ENCODE results near the gene ZFR2. TPM values are rescaled to one million over a fixed set of nuclear protein-coding genes. Genes with fewer than 3 reads are reported as not detected.
"Not testable (repeated sequence)": the region's sequence is repeated elsewhere in the genome, so short reads cannot be mapped to it uniquely, and the experiment has no call there.

Gene ZFR2
- total RNA-seq, 2 experiments from 2014 or later = 0.37 TPM; not detected in 1

DNA sequence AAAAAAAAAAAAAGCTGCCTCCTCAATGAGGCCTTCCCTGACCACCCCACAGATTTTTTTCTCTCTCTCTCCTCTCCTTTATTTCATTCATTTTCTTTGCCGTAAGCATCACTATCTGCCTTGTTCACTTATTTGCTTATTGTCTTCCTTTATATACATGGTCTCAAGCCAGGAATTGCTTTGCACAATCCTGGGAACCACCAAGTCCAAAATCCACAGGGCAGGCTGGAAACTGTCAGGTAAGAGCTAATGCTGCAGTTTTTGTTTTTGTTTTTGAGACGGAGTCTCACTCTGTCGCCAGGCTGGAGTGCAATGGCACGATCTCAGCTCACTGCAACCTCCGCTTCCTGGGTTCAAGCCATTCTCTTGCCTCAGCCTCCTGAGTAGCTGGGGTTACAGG is 26.1 kb upstream of the ZFR2 start:
- CTCF ChIA-PET = interaction anchor here (0.6 to 1.2 kb wide), 3 partner anchors 18 to 601 kb away, joined by 3 to 5 read pairs (median 3); no protein-coding TSS in a partner anchor
- not testable (repeated sequence) for H3K4me1 Mint-ChIP-seq; H3K4me3 Mint-ChIP-seq; H3K27ac Mint-ChIP-seq; H3K36me3 Mint-ChIP-seq (ENCODE audit: low read depth); H3K27me3 Mint-ChIP-seq; DNase-seq; H3K9me3 Mint-ChIP-seq
- POLR2A ChIA-PET = interaction anchor here (0.7 kb wide), 1 partner anchor 26 kb away, joined by 3 read pairs; no protein-coding TSS in a partner anchor

DNA sequence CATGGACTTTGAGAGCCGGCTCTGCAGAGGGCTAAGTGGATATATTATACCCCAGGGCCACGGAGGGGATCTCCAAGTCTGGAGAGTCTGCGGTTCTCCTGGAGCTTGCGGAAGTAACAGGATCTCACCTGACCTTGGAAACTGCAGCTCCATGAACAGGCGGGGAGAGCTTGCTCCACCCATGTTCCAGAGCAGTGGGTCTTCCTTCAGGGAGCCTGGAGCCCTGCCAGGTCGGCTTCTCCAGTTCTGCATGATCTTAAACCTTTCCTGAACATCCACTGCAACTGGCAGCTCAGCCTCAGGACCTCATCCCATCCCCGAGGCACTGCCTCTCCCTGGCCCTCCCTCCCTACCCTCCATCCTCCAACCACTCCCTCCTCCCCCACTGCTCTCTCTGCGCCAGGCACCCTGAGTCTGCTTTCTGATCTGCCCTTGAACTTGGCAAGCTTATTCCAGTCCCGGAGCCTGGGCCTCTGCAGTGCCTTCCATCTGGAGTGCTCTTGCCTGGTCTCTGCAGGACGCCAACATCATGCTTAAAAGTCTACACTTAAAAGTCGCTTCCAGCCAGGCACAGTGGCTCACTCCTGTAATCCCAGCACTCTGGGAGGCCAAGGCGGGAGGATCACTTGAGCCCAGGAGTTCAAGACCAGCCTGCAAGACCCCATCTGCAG is 24.8 kb upstream of the ZFR2 start:
- H3K36me3 Mint-ChIP-seq (ENCODE audit: low read depth) = no peaks in the 10 kb centered on the region
- CTCF ChIA-PET = no interaction called here
- no peak overlapping the region for H3K4me3 Mint-ChIP-seq
- DNase-seq = no peak
- peaks cover 2% of the 10 kb centered on the region for H3K9me3 Mint-ChIP-seq
- H3K27me3 Mint-ChIP-seq = no peaks in the 10 kb centered on the region
- no peak overlapping the region for H3K27ac Mint-ChIP-seq
- H3K4me1 Mint-ChIP-seq = peaks cover 4% of the 10 kb centered on the region
- POLR2A ChIA-PET = no interaction called here

DNA sequence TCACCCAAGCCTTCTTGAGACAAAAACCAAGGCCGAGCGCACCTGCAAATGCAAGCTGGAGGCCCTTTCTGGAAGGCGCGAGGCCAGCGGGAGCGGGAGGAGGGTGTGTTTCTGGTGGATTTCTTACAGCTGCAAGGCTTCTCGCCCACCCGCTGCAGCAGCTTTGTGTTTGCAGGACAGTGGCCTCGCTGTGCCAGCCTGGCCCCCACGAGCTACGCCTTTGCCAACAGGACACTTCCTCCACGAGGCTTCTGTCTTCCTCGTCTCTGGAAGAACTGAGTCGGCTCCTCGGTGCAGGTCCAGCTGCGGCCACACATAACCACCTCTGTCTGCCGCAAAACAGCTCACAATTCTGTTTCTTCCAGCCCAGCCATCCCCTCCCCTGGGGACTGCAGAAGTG is 21.8 kb upstream of the ZFR2 start:
- no peaks in the 10 kb centered on the region for H3K36me3 Mint-ChIP-seq (ENCODE audit: low read depth)
- no peak overlapping the region for H3K4me3 Mint-ChIP-seq
- no peaks in the 10 kb centered on the region for H3K4me1 Mint-ChIP-seq
- no peaks in the 10 kb centered on the region for H3K9me3 Mint-ChIP-seq
- CTCF ChIA-PET = interaction anchor here (0.7 kb wide), 2 partner anchors 68 to 150 kb away, joined by 3 read pairs; no protein-coding TSS in a partner anchor
- no peak for DNase-seq
- H3K27me3 Mint-ChIP-seq = no peaks in the 10 kb centered on the region
- POLR2A ChIA-PET = interaction anchor here (0.6 kb wide), 1 partner anchor 1259 kb away, joined by 3 read pairs; no protein-coding TSS in a partner anchor
- H3K27ac Mint-ChIP-seq = no peak overlapping the region

DNA sequence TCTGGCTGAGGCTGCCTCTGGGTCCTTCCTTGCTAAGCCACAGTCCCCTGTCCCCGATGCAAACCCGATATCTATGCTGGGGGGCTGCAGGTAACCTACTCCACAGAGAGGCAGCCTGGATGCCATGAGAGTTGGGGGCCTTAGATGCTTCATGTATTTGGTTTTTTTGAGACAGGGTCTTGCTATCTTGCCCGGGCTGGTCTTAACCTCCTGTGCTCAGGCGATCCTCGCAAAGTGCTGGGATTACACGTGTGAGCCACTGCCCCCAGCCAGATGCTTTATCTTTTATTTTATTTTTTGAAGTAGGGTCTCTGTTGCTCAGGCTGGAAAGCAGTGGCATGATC is 13.2 kb upstream of the ZFR2 start:
- no peak overlapping the region for H3K4me3 Mint-ChIP-seq
- no peaks in the 10 kb centered on the region for H3K9me3 Mint-ChIP-seq
- CTCF ChIA-PET = no interaction called here

DNA sequence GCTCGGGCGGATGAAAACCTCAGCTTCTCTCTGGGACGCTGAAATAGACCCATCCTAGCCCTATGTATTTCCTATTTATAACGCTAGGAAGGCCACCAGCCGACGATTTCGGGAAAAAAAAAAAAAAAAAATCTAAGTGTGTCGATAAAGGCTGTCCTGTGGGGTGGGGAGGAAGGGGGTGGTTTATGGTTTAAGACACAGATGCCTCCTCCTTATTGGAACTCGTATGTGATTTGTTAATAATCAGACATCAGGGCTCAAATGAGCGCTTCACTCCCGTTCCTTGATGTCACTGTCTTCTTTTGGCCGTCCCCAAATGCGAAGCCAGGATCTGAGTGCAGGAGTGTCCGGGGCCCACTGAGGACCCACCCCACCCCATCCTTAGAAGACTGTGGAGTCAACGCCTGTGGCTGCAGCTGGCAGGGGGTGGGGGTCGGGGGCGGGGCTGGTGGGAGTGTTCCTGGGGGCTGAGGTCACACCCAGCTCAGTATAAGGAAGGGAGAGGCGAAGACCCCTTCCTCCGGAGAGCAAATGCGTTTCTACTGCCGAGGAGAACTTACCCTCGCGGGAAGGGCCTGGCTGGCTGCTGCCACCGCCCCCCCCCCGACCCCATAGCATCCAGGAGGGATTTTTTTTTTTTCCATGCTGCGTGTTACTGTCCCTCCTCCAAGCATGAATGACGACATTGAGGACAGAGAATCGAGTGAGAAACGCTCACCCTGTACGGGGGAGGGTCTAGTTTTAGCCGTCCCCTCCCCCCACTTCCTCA is 12.6 kb upstream of the ZFR2 start:
- ChIA-PET CTCF (no interaction called here), POLR2A (no interaction called here)
- no peak for DNase-seq
- H3K4me1 Mint-ChIP-seq = peaks cover 10% of the 10 kb centered on the region
- peaks cover 34% of the 10 kb centered on the region for H3K27me3 Mint-ChIP-seq
- H3K4me3 Mint-ChIP-seq = no peak overlapping the region
- H3K36me3 Mint-ChIP-seq (ENCODE audit: low read depth) = no peaks in the 10 kb centered on the region
- H3K9me3 Mint-ChIP-seq = no peaks in the 10 kb centered on the region
- H3K27ac Mint-ChIP-seq = no peak overlapping the region

More for the DNA sequence above, 13.2 kb upstream of the ZFR2 start:
- Mint-ChIP-seq H3K27ac (no peak overlapping the region), H3K27me3 (peaks cover 33% of the 10 kb centered on the region), H3K36me3 (ENCODE audit: low read depth) (no peaks in the 10 kb centered on the region), H3K4me1 (peaks cover 10% of the 10 kb centered on the region)
- DNase-seq = no peak
- POLR2A ChIA-PET = no interaction called here

DNA sequence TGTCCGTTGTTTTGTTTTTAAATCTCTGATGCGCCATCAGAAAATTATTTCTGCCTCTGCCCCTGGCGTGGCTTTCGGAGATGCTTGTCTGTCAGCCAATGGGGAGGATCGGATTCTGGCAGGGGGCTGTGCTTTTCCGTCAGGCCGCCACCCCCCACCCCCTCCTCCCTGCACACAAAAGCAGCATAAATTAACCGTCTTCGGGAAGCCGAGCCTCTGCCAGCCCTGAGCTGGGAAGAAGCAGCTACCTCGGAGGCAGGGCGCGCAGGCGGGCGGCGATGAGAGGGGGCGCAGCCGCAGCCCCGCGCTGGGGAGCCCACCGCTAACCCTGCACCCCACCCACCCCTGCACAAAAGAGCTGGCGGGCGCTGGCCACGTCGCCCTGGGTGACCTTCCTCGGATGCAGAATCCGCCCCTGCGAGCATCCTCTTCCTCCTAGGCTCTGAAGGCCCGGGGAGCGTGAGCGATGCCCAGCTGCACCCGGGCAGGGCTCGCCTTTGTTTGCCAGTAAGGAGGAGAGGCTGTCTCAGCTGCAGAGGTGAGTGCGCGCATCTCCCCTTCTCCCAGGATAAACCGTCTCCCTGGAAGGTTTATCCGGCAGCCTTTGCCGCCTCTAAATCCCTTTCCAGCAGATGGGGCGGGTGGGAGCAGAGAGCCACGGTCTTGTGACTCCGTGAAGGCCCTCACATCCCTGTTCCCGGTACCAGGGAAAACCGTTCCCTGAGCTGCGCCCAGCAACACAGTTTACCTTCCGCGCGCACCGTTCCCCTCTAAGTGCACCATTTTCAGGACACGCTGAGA is 11.8 kb upstream of the ZFR2 start, which contains the start of gene ATCAY:
Gene ATCAY, plus strand, starts transcription at position 215 of the 801 bp plus-strand sequence. CDS start 5,083 bp downstream, outside the sequence.
- no peak for DNase-seq
- Mint-ChIP-seq H3K9me3 (no peaks in the 10 kb centered on the region), H3K4me3 (no peak within 1 kb of the TSS), H3K27me3 (peaks cover 34% of the 10 kb centered on the region), H3K4me1 (peaks cover 10% of the 10 kb centered on the region), H3K27ac (no peak within 1 kb of the TSS), H3K36me3 (ENCODE audit: low read depth) (no peaks in the 10 kb centered on the region)
- ChIA-PET CTCF (interaction anchor here (0.7 kb wide), 1 partner anchor 16 kb away, joined by 3 read pairs; no protein-coding TSS in a partner anchor), POLR2A (no interaction called here)

DNA sequence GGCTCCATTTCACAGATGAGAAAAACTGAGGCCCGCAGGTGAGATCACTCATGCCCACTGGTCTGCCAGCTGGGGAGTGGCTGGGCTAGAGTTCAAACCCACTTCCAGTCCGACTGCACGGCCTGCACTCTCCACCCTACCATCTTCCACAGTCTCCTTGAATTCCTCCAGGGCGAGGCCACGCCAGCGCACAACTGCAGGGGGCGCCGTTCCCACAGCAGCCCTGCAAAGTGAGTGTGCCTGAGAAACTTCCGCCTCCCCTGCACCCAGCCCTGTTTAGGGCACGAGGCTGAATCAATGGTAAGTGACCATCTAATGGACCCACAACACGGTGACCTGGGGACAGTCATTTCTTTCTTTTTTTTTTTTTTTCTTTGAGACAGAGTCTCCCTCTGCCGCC is 10.8 kb upstream of the ZFR2 start:
- H3K27ac Mint-ChIP-seq = no peak overlapping the region
- ChIA-PET POLR2A (interaction anchor here (0.7 kb wide), 1 partner anchor 12 kb away, joined by 3 read pairs; no protein-coding TSS in a partner anchor), CTCF (no interaction called here)
- no peaks in the 10 kb centered on the region for H3K9me3 Mint-ChIP-seq
- no peak for DNase-seq
- peaks cover 34% of the 10 kb centered on the region for H3K27me3 Mint-ChIP-seq
- no peak overlapping the region for H3K4me3 Mint-ChIP-seq
- no peaks in the 10 kb centered on the region for H3K36me3 Mint-ChIP-seq (ENCODE audit: low read depth)
- H3K4me1 Mint-ChIP-seq = peaks cover 10% of the 10 kb centered on the region

DNA sequence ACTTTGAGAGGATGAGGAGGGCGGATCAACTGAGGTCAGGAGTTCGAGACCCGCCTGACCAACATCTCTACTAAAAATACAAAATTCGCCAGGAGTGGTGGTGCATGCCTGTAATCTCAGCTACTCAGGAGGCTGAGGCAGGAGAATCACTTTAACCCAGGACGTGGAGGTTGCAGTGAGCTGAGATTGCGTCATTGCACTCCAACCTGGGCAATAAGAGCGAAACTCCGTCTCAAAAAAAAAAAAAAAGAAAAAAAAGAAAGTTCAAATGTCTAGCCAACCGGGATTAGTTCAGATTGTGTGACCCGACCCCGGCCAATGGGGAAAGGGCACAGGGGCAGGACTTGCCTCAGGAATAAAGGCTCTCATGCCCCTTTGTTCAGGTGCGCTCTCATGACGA is 5.9 kb upstream of the ZFR2 start:
- H3K27me3 Mint-ChIP-seq = peaks cover 15% of the 10 kb centered on the region
- POLR2A ChIA-PET; H3K9me3 Mint-ChIP-seq; H3K4me1 Mint-ChIP-seq; H3K4me3 Mint-ChIP-seq; H3K36me3 Mint-ChIP-seq (ENCODE audit: low read depth); DNase-seq; H3K27ac Mint-ChIP-seq: not testable (repeated sequence)
- CTCF ChIA-PET = interaction anchor here (0.7 kb wide), 1 partner anchor 52 kb away, joined by 4 read pairs; no protein-coding TSS in a partner anchor

DNA sequence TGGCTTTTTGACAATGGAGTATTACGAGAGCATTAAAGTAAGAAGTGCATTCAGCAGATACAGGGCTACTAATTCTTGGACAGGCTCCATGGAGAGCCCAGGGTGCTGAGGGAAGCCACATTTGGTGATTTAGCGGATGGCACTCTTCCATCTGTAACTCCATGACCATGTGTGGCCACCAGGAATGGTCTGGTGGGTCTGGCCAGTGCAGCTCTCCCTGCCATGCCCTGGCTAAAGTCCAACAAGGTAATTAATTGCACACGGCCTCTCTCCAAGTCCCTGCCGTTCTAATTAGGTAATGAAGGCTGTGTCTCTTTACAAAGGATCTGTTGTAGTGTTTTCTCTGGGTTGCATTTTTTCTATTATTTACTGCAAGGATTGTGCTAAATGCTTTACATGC is 4.3 kb upstream of the ZFR2 start:
- no peak overlapping the region for H3K27ac Mint-ChIP-seq
- H3K4me1 Mint-ChIP-seq = peaks cover 7% of the 10 kb centered on the region
- H3K9me3 Mint-ChIP-seq = peaks cover 7% of the 10 kb centered on the region
- no peak for DNase-seq
- POLR2A ChIA-PET = no interaction called here
- peaks cover 20% of the 10 kb centered on the region for H3K27me3 Mint-ChIP-seq
- H3K36me3 Mint-ChIP-seq (ENCODE audit: low read depth) = peaks cover 6% of the 10 kb centered on the region
- CTCF ChIA-PET = no interaction called here
- no peak overlapping the region for H3K4me3 Mint-ChIP-seq

DNA sequence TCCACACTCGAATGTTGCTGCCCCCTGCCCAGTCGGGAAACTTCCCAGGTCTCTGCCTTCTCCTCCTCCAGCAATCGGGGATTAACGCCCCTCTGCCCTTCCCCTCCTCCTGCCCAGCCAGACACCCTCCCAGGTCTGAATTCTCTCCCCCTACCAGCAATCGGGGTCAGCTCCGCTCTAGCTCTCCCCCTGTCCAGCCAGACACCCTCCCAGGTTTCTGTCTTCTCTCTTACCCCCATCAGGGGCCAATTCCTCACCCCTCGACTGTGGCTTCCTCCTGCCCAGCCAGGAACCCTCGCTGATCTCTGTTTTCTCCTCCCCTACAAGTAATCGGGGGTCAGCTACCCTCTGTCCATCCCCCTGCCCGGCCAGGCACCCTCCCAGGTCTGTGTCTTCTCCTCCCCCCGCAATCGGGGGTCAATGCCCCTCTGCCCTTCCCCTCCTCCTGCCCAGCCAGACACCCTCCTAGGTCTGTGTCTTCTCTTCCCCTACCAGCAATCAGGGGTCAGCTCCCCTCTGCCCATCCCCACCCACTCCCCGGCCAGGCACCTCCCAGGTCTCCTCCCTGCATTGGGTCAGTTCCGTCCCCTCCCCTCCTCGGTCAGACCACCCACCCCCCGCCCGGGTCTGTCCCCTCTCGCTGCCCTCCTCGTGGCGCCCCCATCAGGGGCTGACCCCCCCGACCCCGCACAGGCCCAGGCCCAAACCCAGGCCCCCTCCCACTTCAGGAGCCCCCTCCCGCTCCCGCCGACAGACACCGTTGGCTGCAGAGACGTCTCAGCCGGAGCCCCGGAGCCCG is 668 bp downstream of the ZFR2 start:
- CTCF ChIA-PET = no interaction called here
- Mint-ChIP-seq H3K4me1 (peaks cover 7% of the 10 kb centered on the region), H3K36me3 (ENCODE audit: low read depth) (peaks cover 6% of the 10 kb centered on the region), H3K27me3 (peaks cover 36% of the 10 kb centered on the region), H3K27ac (no peak overlapping the region), H3K4me3 (no peak overlapping the region), H3K9me3 (peaks cover 7% of the 10 kb centered on the region)
- no peak for DNase-seq
- POLR2A ChIA-PET = no interaction called here

DNA sequence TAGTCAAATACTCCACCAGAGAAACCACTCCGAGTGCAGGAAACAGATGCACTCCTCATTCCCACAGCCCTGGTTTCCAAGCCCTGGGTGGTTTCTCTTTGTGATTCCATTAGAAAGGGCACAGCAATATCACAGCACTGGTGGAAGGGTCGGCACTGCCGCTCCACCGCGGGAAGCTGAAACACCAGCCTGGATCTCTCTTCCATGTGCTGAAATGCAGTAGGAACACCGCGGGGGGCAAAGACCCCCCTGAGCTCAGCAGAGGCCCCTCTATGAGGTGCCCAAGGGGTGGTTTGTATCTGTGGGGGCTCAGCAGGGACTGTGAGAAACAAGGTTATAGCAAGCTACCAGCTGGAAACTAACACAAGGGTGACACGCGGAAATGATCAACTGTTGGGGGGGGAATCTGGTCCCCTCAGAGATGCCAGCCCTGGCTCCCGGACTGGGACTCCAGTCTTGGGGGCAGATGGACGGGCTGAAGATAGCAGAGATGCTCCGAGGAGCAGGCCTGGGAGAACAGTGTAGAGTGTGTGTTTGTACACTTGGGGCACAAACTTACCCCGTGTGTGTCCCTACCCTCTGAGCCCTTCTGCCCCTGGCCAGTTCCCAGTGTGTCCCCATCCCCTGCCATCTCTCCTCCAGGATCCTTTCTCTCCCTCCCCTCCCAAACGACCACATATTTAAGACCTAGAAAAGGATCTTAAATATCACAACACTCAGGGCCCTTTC is 1.8 kb downstream of the ZFR2 start:
- H3K27me3 Mint-ChIP-seq = peaks cover 36% of the 10 kb centered on the region
- DNase-seq = no peak
- H3K4me3 Mint-ChIP-seq = no peak overlapping the region
- peaks cover 6% of the 10 kb centered on the region for H3K36me3 Mint-ChIP-seq (ENCODE audit: low read depth)
- H3K9me3 Mint-ChIP-seq = peaks cover 7% of the 10 kb centered on the region
- H3K27ac Mint-ChIP-seq = no peak overlapping the region
- ChIA-PET CTCF (interaction anchor here (0.6 to 1.0 kb wide), 2 partner anchors 18 to 634 kb away, joined by 4 to 6 read pairs; no protein-coding TSS in a partner anchor), POLR2A (no interaction called here)
- peaks cover 7% of the 10 kb centered on the region for H3K4me1 Mint-ChIP-seq

DNA sequence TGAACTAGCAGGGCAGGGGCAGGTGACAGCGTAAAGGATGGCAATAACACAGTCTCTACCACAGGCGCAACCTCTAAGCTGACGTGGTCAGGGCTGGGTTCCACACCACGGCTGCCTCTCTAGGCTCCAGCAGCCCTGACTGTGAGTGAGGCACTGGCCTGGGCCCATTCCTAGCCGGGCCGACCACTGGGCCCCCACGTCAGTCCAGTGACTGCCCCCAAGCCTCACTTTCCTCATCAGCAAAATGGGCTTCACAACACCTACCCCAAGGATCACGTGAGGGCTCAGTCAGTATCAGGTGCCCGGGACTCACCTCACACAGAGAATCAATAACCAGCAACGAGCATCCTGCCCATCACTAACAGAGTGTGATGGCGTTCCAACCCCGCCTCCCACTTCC is 5.2 kb downstream of the ZFR2 start:
- CTCF ChIA-PET = no interaction called here
- Mint-ChIP-seq H3K27ac (no peak overlapping the region), H3K9me3 (no peaks in the 10 kb centered on the region), H3K4me1 (no peaks in the 10 kb centered on the region), H3K4me3 (no peak overlapping the region), H3K36me3 (ENCODE audit: low read depth) (no peaks in the 10 kb centered on the region), H3K27me3 (peaks cover 22% of the 10 kb centered on the region)
- no peak for DNase-seq
- POLR2A ChIA-PET = no interaction called here

All from activated CD4-positive, alpha-beta T cell treated with anti-CD3 and anti-CD28 coated beads, Interleukin-2, amount 10 ng/mL, durations not matched to agents 7 days and 5 days (primary cell).